WI38 (cell line): ENCODE measurements around the gene STK11.

Experiments used
- H3K4me3 ChIP-seq: 2 replicates; pipeline ENCODE4 v1.5.1; 2011; ENCODE audit warnings: low read depth, mild to moderate bottlenecking, control low read depth, low read length
- CTCF ChIP-seq: IDR thresholded peaks from 2 replicates; pipeline ENCODE4 v1.5.1; 2012; ENCODE audit warnings: low read depth, mild to moderate bottlenecking, control low read depth, low read length

Gene STK11

DNA sequence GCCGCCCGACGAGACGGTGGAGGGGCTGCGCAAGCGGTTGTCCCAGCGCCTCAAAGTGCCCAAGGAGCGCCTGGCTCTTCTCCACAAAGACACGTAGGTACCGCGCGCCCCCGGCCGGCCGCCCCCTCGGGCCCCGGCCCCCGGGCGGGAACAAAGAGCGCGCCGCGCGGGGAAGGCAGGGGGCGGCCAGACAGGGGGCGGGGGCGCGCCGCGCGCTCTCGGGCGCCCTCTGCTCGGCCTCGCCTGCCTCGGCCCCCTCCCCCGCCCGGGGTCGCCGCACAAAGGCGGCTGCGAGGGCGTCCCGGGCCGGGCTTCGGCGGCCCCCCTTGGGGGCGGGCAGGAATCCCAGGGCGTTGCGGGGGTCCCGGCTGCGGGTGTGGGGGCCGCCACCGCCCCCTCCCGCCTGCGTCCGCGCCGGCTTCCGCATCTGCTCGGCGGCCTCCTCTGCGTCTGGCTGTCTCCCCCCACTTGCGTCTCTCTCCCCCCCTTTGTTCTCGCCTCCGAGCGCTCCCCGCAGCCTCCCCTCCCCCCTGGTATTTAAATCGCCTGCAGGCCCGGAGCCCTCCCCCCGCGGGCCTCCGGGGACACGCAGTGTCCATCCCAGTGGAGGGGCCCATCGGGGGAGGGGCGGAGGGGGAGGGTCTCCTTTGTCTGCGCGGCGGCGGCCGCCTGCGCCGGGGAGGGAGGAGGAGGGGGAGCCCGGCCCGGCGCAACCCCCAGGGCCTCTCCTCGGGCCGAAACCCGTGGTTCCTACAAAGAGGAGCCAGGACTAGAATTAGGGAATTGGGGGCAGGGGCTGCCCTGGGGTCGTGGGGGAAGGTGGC, 45.1 kb downstream of the STK11 start:
- H3K4me3 ChIP-seq = peak overlapping the region; percentile 89
- no peak for TF ChIP-seq CTCF

DNA sequence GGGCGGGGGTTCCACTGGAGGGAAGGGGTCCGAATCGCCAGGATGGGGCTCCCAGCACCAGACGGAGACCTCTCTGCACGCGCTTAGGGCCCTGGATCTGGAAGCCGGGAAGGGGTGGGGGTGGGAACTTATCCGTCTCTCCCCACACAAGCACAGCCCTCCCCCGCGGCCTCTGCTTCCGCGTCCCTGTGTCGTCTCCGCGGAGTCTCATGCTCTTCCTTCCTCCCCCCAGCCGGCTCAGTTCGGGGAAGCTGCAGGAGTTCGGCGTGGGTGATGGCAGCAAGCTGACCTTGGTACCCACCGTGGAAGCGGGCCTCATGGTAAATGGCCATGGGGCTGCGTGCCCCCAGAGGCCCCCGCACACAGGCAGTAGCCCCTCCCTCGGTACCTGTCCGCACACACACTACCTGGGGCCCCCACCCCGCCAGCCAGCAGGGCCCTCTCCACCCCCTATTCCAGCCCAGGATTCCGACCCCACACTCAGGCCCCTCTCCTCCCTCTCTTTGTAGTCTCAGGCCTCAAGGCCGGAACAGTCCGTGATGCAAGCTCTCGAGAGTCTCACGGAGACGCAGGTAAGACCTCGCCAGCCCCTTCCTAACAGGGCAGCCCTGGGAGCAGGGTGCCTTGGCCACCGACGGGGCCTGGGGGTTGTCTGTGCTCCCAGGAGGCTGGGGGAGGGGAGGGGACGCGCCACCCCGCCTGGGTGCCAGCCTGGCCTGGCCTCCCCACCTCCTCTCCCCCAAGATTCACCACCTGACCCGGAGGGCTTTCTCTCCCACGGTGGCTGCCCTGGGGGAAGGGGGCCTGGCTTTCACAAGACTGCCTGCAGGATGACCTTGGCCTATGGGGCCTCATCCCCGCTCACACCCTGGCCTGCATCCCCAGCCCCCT, 46.0 kb downstream of the STK11 start:
- TF ChIP-seq CTCF = no peak
- peak overlapping the region; percentile 89 for H3K4me3 ChIP-seq

DNA sequence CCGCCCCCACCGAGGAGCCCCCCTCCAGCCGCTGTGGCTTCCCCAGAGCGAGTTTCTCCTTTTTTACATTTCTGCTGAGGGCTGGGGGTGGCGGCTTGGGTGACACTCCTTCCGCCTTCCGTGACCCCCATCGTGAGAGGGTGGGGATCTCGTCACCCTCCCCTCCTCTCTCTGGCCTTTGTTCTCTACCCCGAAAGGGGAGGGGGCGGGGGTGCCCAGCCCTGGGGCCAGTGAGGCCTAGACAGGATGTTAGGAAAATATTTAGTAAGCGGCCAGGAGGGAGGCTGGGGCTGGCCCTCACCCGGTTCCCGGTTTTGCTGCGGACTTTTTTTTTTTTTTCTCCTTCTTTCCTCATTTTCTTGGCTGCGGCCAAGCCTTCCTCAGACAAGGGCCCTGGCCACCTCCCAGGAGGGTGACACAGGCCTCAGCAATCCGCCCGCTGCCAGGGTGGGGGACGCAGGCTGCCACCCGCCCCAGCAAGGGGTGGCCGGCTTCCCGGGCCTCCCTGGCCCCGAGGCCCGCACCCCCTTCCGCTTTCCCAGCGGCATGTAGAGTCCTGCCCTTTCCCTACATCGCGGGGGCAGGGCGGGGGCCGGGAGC, 46.7 kb downstream of the STK11 start:
- no peak for TF ChIP-seq CTCF
- H3K4me3 ChIP-seq = peak overlapping the region; percentile 89

- TF ChIP-seq CTCF = no peak
- H3K4me3 ChIP-seq = peak overlapping the region; percentile 89
These were observed 47.4 kb downstream of the STK11 start for GRCh38 chr19:1252821-1253513.

DNA sequence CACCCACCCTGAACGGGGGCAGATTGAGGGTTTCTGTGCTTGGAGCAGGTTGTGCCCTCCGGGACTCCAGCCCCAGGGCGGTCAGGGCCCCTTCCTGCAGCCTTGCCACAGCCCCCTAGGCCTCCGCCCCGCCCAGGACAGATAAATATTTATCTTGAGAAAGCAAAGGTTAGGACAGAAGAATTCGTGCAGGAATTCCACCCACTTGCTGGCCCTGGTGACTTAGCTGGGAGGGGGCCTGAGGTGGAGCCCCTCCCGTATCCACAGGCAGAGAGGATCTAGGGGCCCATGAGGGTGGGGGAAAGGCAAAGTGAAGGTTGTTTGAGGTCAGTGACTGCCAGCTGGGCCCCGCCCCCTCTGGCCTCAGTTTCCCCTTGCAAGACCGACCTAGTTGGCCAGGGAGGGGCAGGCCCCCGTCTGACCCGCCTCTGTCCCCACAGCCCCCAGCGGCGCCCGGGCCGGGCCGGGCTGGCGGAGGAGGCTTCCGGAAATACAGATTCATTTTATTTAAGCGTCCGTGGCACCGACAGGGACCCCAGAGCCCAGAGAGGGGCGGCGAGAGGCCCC, 48.0 kb downstream of the STK11 start:
- TF ChIP-seq CTCF = no peak
- peak overlapping the region; percentile 89 for H3K4me3 ChIP-seq

- peak overlapping the region; percentile 89 for H3K4me3 ChIP-seq
- no peak for TF ChIP-seq CTCF
These were observed 48.5 kb downstream of the STK11 start for GRCh38 chr19:1254081-1254527.
